Trophoblast cell (in vitro differentiated cells and primary cell): Measurements from ENCODE around the gene CAMSAP2. TPM values are rescaled to one million over a fixed set of nuclear protein-coding genes. Genes with fewer than 3 reads are reported as not detected.

Experiments
- DNase-seq, 2 donors: peaks; one replicate each; pipeline ENCODE4 v3.0.0-alpha.2; 2016
- H2AFZ ChIP-seq: 2 replicates; pipeline ENCODE4 v1.6.1; 2013; ENCODE audit warnings: low read length, moderate library complexity, mild to moderate bottlenecking; ENCODE audit not compliant: insufficient read depth, poor library complexity
- H2AK5ac ChIP-seq: 2 replicates; pipeline ENCODE4 v1.6.1; 2013; ENCODE audit warnings: mild to moderate bottlenecking, low read length
- H2BK120ac ChIP-seq: 2 replicates; pipeline ENCODE4 v1.6.1; 2013; ENCODE audit warnings: low read length, mild to moderate bottlenecking, moderate library complexity; ENCODE audit not compliant: insufficient read depth, poor library complexity
- H2BK12ac ChIP-seq: 2 replicates; pipeline ENCODE4 v1.6.1; 2013; ENCODE audit warnings: mild to moderate bottlenecking, low read length, moderate library complexity
- H2BK5ac ChIP-seq: 2 replicates; pipeline ENCODE4 v1.6.1; 2013; ENCODE audit warnings: low read length, low read depth, moderate library complexity, mild to moderate bottlenecking; ENCODE audit not compliant: poor library complexity
- H3K14ac ChIP-seq: 2 replicates; pipeline ENCODE4 v1.6.1; 2013; ENCODE audit warnings: mild to moderate bottlenecking, low read length
- H3K18ac ChIP-seq: 2 replicates; pipeline ENCODE4 v1.6.1; 2013; ENCODE audit warnings: mild to moderate bottlenecking, low read length
- H3K23ac ChIP-seq: 2 replicates; pipeline ENCODE4 v1.6.1; 2013; ENCODE audit warnings: low read length
- H3K27ac ChIP-seq: 2 replicates; pipeline ENCODE4 v1.5.1; 2013; ENCODE audit warnings: low read depth, mild to moderate bottlenecking, inconsistent platforms, low read length, moderate library complexity
- H3K27me3 ChIP-seq: 2 replicates; pipeline ENCODE4 v1.6.1; 2013; ENCODE audit warnings: inconsistent platforms, mild to moderate bottlenecking, low read length, moderate library complexity; ENCODE audit not compliant: insufficient read depth
- H3K36me3 ChIP-seq, 2 experiments: 1 replicate in 1 of 2; 2 replicates in 1 of 2; pipeline ENCODE4 v1.6.1; 2013; ENCODE audit warnings: low read length in 2 of 2, mild to moderate bottlenecking in 2 of 2, moderate library complexity in 1 of 2; ENCODE audit not compliant: insufficient read depth in 2 of 2, control insufficient read depth in 1 of 2
- H3K4ac ChIP-seq: 2 replicates; pipeline ENCODE4 v1.6.1; 2013; ENCODE audit warnings: low read depth, mild to moderate bottlenecking, low read length, moderate library complexity
- H3K4me1 ChIP-seq, 2 experiments: 1 replicate in 1 of 2; 2 replicates in 1 of 2; pipeline ENCODE4 v1.6.1; 2013; ENCODE audit warnings: low read length in 2 of 2, mild to moderate bottlenecking in 2 of 2, moderate library complexity in 1 of 2; ENCODE audit not compliant: insufficient read depth in 2 of 2, control insufficient read depth in 1 of 2
- H3K4me2 ChIP-seq: 2 replicates; pipeline ENCODE4 v1.6.1; 2013; ENCODE audit warnings: inconsistent platforms, mild to moderate bottlenecking, low read length, moderate library complexity
- H3K4me3 ChIP-seq: 2 replicates; pipeline ENCODE4 v1.5.1; 2013; ENCODE audit warnings: mild to moderate bottlenecking, low read depth, low read length, inconsistent platforms
- H3K79me1 ChIP-seq: one replicate; pipeline ENCODE4 v1.6.1; 2013; ENCODE audit warnings: low read length
- H3K79me2 ChIP-seq: 2 replicates; pipeline ENCODE4 v1.6.1; 2013; ENCODE audit warnings: low read length, mild to moderate bottlenecking; ENCODE audit not compliant: control insufficient read depth, insufficient read depth, poor library complexity
- H3K9ac ChIP-seq: 2 replicates; pipeline ENCODE4 v1.6.1; 2013; ENCODE audit warnings: mild to moderate bottlenecking, low read length
- H3K9me3 ChIP-seq: 2 replicates; pipeline ENCODE4 v1.6.1; 2013; ENCODE audit warnings: low read depth, mild to moderate bottlenecking, control low read depth, inconsistent platforms, low read length; ENCODE audit not compliant: insufficient read depth
- H4K12ac ChIP-seq: 2 replicates; pipeline ENCODE4 v1.6.1; 2013; ENCODE audit warnings: low read depth, mild to moderate bottlenecking, low read length, moderate library complexity
- H4K8ac ChIP-seq: 2 replicates; pipeline ENCODE4 v1.6.1; 2013; ENCODE audit warnings: low read depth, mild to moderate bottlenecking, low read length, moderate library complexity
- H4K91ac ChIP-seq: one replicate; pipeline ENCODE4 v1.6.1; 2013; ENCODE audit warnings: low read depth, mild to moderate bottlenecking, low read length, moderate library complexity
- WGBS: extraction: QIAGEN DNeasy Blood & Tissue Kit; methylation state at CpG from one replicate; pipeline ENCODE4 v1.1.7; 2013; ENCODE audit warnings: missing lambda C conversion rate; ENCODE audit not compliant: insufficient read length, insufficient coverage; ENCODE audit errors: extremely low coverage; 5-methylcytosine and 5-hydroxymethylcytosine counted together
- polyA plus RNA-seq: library from polyadenylated mRNA; stranded (reverse); fragments of 200-250 nt; gene quantifications from 2 replicates; pipeline ENCODE4 v1.2.3, GENCODE V29; 2013

Gene CAMSAP2
- 61.0 and 62.4 TPM in 2 replicates for polyA plus RNA-seq

- Histone ChIP-seq H3K9me3 (no peaks in the 10 kb centered on the region), H3K4me1 (peaks cover 0 to 2% of the 10 kb centered on the region in 2 experiments), H2AK5ac (peak within 1 kb of the TSS; percentile 94), H4K12ac (peak within 1 kb of the TSS; percentile 71), H3K4me2 (peak within 1 kb of the TSS; percentile 87), H2BK12ac (peak within 1 kb of the TSS; percentile 58), H2BK120ac (peak within 1 kb of the TSS; percentile 98), H3K4me3 (peak within 1 kb of the TSS; percentile 83), H2BK5ac (peak within 1 kb of the TSS; percentile 98), H2AFZ (peak within 1 kb of the TSS; percentile 99), H3K4ac (peak within 1 kb of the TSS; percentile 99), H3K36me3 (no peaks in the 10 kb centered on the region), H4K91ac (peak within 1 kb of the TSS; percentile 88), H4K8ac (peak within 1 kb of the TSS; percentile 96), H3K14ac (peak within 1 kb of the TSS; percentile 97), H3K27ac (peak within 1 kb of the TSS; percentile 100), H3K79me2 (peaks cover 12% of the 10 kb centered on the region), H3K79me1 (peaks cover 16% of the 10 kb centered on the region), H3K18ac (peak within 1 kb of the TSS; percentile 99), H3K23ac (no peak within 1 kb of the TSS), H3K9ac (peak within 1 kb of the TSS; percentile 89), H3K27me3 (no peaks in the 10 kb centered on the region)
- DNase-seq, result peak; percentile 62 to 83
- WGBS, result no CpG with 5 or more reads among the region's 33 CpGs
These were observed at the start of gene CAMSAP2 for GRCh38 chr1:200738327-200738948. Gene CAMSAP2 (plus strand): TSS chr1:200738893. CDS start chr1:200739828, 935 bp downstream.

GRCh38 chr1:200692316-200692715, 46.4 kb upstream of the CAMSAP2 start:
- no peak overlapping the region for H4K8ac ChIP-seq
- no peak for DNase-seq
- H3K27me3 ChIP-seq, result no peaks in the 10 kb centered on the region
- H3K9ac ChIP-seq, result no peak overlapping the region
- no peak overlapping the region for H3K27ac ChIP-seq
- H3K79me2 ChIP-seq, result no peaks in the 10 kb centered on the region
- no peak overlapping the region for H3K4me2 ChIP-seq
- H3K14ac ChIP-seq, result no peak overlapping the region
- H3K4ac ChIP-seq, result no peak overlapping the region
- H2BK120ac ChIP-seq, result no peak overlapping the region
- no peaks in the 10 kb centered on the region for H3K9me3 ChIP-seq
- no peak overlapping the region for H2BK5ac ChIP-seq
- H2BK12ac ChIP-seq, result no peak overlapping the region
- H4K12ac ChIP-seq, result no peak overlapping the region
- H4K91ac ChIP-seq, result no peak overlapping the region
- no peaks in the 10 kb centered on the region for H3K4me1 ChIP-seq
- H3K18ac ChIP-seq, result no peak overlapping the region
- H3K79me1 ChIP-seq, result no peaks in the 10 kb centered on the region
- no peak overlapping the region for H2AFZ ChIP-seq
- no CpG with 5 or more reads among the region's 1 CpG for WGBS
- H3K36me3 ChIP-seq, result no peaks in the 10 kb centered on the region
- no peak overlapping the region for H3K4me3 ChIP-seq
- H3K23ac ChIP-seq, result no peak overlapping the region
- no peak overlapping the region for H2AK5ac ChIP-seq

- no peaks in the 10 kb centered on the region for H3K9me3 ChIP-seq
- H3K79me2 ChIP-seq, result no peaks in the 10 kb centered on the region
- no peak overlapping the region for H3K9ac ChIP-seq
- H3K27me3 ChIP-seq, result no peaks in the 10 kb centered on the region
- no peaks in the 10 kb centered on the region for H3K4me1 ChIP-seq
- no peak overlapping the region for H3K4me2 ChIP-seq
- H3K36me3 ChIP-seq, result no peaks in the 10 kb centered on the region
- no peak overlapping the region for H3K18ac ChIP-seq
- H3K23ac ChIP-seq, result no peak overlapping the region
- no peak overlapping the region for H4K8ac ChIP-seq
- no peak for DNase-seq
- no peak overlapping the region for H3K27ac ChIP-seq
- H3K4me3 ChIP-seq, result no peak overlapping the region
- H3K79me1 ChIP-seq, result no peaks in the 10 kb centered on the region
- H3K14ac ChIP-seq, result no peak overlapping the region
- no peak overlapping the region for H4K91ac ChIP-seq
- H2BK5ac ChIP-seq, result no peak overlapping the region
- H2BK120ac ChIP-seq, result no peak overlapping the region
- no peak overlapping the region for H2AK5ac ChIP-seq
- H2AFZ ChIP-seq, result no peak overlapping the region
- H3K4ac ChIP-seq, result no peak overlapping the region
- no peak overlapping the region for H2BK12ac ChIP-seq
- no peak overlapping the region for H4K12ac ChIP-seq
These were observed 45.4 kb upstream of the CAMSAP2 start for GRCh38 chr1:200693327-200693726.

GRCh38 chr1:200694738-200695137, 44.0 kb upstream of the CAMSAP2 start:
- DNase-seq, result peak in 1 of 2 donors; percentile 12
- Histone ChIP-seq H2BK5ac (no peak overlapping the region), H4K12ac (no peak overlapping the region), H3K14ac (no peak overlapping the region), H3K9ac (no peak overlapping the region), H3K4ac (no peak overlapping the region), H3K36me3 (no peaks in the 10 kb centered on the region), H3K4me1 (no peaks in the 10 kb centered on the region), H3K9me3 (no peaks in the 10 kb centered on the region), H3K23ac (no peak overlapping the region), H2AFZ (no peak overlapping the region), H3K79me2 (no peaks in the 10 kb centered on the region), H2BK120ac (no peak overlapping the region), H4K8ac (no peak overlapping the region), H4K91ac (no peak overlapping the region), H3K79me1 (no peaks in the 10 kb centered on the region), H3K4me2 (no peak overlapping the region), H3K18ac (no peak overlapping the region), H2AK5ac (no peak overlapping the region), H3K27me3 (no peaks in the 10 kb centered on the region), H2BK12ac (no peak overlapping the region), H3K27ac (no peak overlapping the region), H3K4me3 (no peak overlapping the region)
- WGBS, result no CpG with 5 or more reads among the region's 3 CpGs
